HUES64 (cell line): ENCODE measurements around the gene POU2AF1. TPM values are rescaled to one million over a fixed set of nuclear protein-coding genes. Genes with fewer than 3 reads are reported as not detected.

ENCODE experiments used
- H3K27ac ChIP-seq: 2 replicates; pipeline ENCODE4 v1.7.0; 2013; ENCODE audit warnings: low read depth, low read length, inconsistent platforms
- H3K27me3 ChIP-seq: 2 replicates; pipeline ENCODE4 v1.6.1; 2013; ENCODE audit warnings: mild to moderate bottlenecking, low read length; ENCODE audit not compliant: insufficient read depth
- H3K36me3 ChIP-seq: 2 replicates; pipeline ENCODE4 v1.6.1; 2013; ENCODE audit warnings: mild to moderate bottlenecking, low read length; ENCODE audit not compliant: insufficient read depth
- H3K4me1 ChIP-seq: 2 replicates; pipeline ENCODE4 v1.6.1; 2013; ENCODE audit warnings: mild to moderate bottlenecking, low read length, moderate library complexity; ENCODE audit not compliant: insufficient read depth
- H3K4me3 ChIP-seq: 2 replicates; pipeline ENCODE4 v1.5.1; 2013; ENCODE audit warnings: mild to moderate bottlenecking, low read length, moderate library complexity
- H3K9ac ChIP-seq: 2 replicates; pipeline ENCODE4 v1.6.1; 2013; ENCODE audit warnings: mild to moderate bottlenecking, low read depth, low read length
- H3K9me3 ChIP-seq: 2 replicates; pipeline ENCODE4 v1.6.1; 2013; ENCODE audit warnings: low read depth, low read length; ENCODE audit not compliant: insufficient read depth
- WGBS: fragments of 150-250, 120-280 bp; methylation state at CpG from one replicate; pipeline ENCODE4 v1.1.7; 2013; ENCODE audit warnings: missing lambda C conversion rate; 5-methylcytosine and 5-hydroxymethylcytosine counted together
- polyA plus RNA-seq, 2 experiments: library from polyadenylated mRNA; stranded (reverse); fragments of 50-300 nt; gene quantifications; one replicate each; pipeline ENCODE4 v1.2.3, GENCODE V29; 2013

Gene POU2AF1, protein sequence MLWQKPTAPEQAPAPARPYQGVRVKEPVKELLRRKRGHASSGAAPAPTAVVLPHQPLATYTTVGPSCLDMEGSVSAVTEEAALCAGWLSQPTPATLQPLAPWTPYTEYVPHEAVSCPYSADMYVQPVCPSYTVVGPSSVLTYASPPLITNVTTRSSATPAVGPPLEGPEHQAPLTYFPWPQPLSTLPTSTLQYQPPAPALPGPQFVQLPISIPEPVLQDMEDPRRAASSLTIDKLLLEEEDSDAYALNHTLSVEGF
- polyA plus RNA-seq (2013, experiment 1 of 2) = not detected
- not detected for polyA plus RNA-seq (2013, experiment 2 of 2)

- H3K36me3 ChIP-seq = no peaks in the 10 kb centered on the region
- H3K27ac ChIP-seq = no peak within 1 kb of the TSS
- H3K9me3 ChIP-seq = no peaks in the 10 kb centered on the region
- no peaks in the 10 kb centered on the region for H3K27me3 ChIP-seq
- no peak within 1 kb of the TSS for H3K4me3 ChIP-seq
- H3K9ac ChIP-seq = no peak within 1 kb of the TSS
- no peaks in the 10 kb centered on the region for H3K4me1 ChIP-seq
- WGBS = 94% methylated on average over 33 of the region's 33 CpGs
These were observed at the start of gene POU2AF1 for GRCh38 chr11:111378861-111379601. TSS of gene POU2AF1 (minus strand) at chr11:111379275. CDS start at chr11:111379177, 98 bp downstream.

- no peaks in the 10 kb centered on the region for H3K36me3 ChIP-seq
- no peaks in the 10 kb centered on the region for H3K9me3 ChIP-seq
- H3K27me3 ChIP-seq = no peaks in the 10 kb centered on the region
- H3K9ac ChIP-seq = no peak overlapping the region
- no peak overlapping the region for H3K4me3 ChIP-seq
- peaks cover 14% of the 10 kb centered on the region; the same call in 1 of the 2 replicates for H3K4me1 ChIP-seq
- WGBS = 91% methylated on average over 5 of the region's 5 CpGs
- no peak overlapping the region for H3K27ac ChIP-seq
These were observed 49.2 kb upstream of the POU2AF1 start for GRCh38 chr11:111428113-111428876.

DNA sequence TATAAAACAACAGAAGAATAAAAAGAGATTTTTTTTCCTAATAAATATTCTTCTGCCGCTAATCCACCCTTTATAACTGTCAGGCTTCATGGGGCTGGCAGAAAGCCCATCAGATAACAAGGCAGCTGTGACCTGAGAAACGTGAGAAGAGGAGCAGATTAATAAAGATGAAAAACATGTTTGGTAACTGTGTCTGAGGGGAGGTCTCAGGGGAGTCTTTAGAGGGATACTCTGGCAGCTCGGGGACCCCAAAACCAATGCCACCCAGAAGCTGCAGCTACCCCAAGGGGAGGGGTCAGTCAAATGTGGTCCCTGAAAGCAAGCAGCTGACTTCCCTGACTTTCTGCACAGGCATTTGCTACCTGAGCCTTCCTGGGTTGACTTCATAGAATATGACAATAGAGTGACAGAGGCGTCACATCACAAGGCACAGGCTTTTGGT lies 48.4 kb upstream of the POU2AF1 start:
- H3K9ac ChIP-seq = no peak overlapping the region
- H3K4me1 ChIP-seq = peaks cover 14% of the 10 kb centered on the region; the same call in 1 of the 2 replicates
- no peak overlapping the region for H3K4me3 ChIP-seq
- no peaks in the 10 kb centered on the region for H3K36me3 ChIP-seq
- H3K27ac ChIP-seq = no peak overlapping the region
- no peaks in the 10 kb centered on the region for H3K9me3 ChIP-seq
- no peaks in the 10 kb centered on the region for H3K27me3 ChIP-seq
- WGBS = 84% methylated on average over 4 of the region's 4 CpGs

DNA sequence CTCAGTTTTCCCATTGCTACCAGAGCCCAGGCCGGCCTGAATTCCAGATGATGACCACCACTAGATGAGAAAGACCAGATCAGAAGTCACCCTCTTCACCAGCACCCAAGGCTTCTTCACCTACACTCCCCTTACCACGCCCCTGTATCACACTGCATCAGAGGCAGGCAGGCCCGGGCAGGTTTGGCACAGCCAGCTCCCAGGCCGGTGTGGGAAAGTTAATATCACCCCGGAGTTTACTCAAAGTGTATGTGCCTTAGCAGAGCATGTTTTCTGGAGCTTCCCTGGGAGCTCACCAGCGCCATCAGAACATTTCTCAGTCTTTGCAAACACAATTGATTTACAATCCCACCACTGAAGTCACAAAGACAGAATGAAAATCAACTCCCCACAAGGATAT lies 47.5 kb upstream of the POU2AF1 start:
- no peak overlapping the region for H3K9ac ChIP-seq
- no peaks in the 10 kb centered on the region for H3K36me3 ChIP-seq
- H3K4me3 ChIP-seq = no peak overlapping the region
- peaks cover 14% of the 10 kb centered on the region; the same call in 1 of the 2 replicates for H3K4me1 ChIP-seq
- no peaks in the 10 kb centered on the region for H3K27me3 ChIP-seq
- WGBS = 93% methylated on average over 6 of the region's 6 CpGs
- no peaks in the 10 kb centered on the region for H3K9me3 ChIP-seq
- H3K27ac ChIP-seq = no peak overlapping the region

- no peaks in the 10 kb centered on the region for H3K36me3 ChIP-seq
- no peak overlapping the region for H3K4me3 ChIP-seq
- no peaks in the 10 kb centered on the region for H3K27me3 ChIP-seq
- no peak overlapping the region for H3K9ac ChIP-seq
- no peak overlapping the region for H3K27ac ChIP-seq
- H3K4me1 ChIP-seq = no peaks in the 10 kb centered on the region
- H3K9me3 ChIP-seq = no peaks in the 10 kb centered on the region
- 91% methylated on average over 1 of the region's 1 CpG for WGBS
These were observed 44.2 kb upstream of the POU2AF1 start for GRCh38 chr11:111423250-111423615.

DNA sequence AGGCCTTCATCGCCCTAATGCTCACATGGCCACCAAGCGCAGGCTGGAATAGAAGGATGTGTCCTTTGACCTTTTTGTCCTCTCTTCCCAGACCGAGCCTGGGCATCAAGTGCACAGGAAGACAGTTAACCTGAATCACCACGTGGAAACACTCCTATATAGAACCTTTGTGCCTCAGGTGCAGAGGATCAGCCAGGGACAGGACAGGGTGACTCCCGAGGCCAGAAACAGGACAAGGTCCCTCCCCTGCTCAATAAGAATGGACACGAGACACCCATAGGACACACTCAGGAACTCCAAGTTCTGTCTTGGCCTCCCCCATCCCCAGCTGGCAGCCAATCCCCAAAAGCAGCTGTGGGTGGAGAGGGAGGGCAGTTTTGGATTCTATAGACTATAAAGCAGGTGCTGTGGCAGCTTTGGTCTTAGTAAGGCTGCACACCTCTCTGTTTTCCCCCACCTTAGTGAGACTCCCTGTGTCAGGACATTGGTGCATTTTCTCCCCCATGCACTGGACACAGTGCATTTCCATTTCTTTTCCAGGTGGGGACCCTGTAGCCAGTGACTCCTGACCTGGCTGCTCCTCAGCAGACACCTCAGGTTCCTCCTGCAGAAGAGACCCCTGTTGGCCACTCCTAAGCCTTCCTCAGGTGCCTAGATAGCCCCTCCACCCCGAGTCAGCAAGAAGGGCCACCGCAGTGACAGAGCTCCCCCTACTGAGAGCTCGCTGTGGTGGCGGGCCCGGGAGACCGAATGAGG lies 43.6 kb upstream of the POU2AF1 start:
- Histone ChIP-seq H3K27me3 (no peaks in the 10 kb centered on the region), H3K4me1 (no peaks in the 10 kb centered on the region), H3K36me3 (no peaks in the 10 kb centered on the region), H3K27ac (no peak overlapping the region), H3K9ac (no peak overlapping the region), H3K4me3 (no peak overlapping the region), H3K9me3 (no peaks in the 10 kb centered on the region)
- WGBS = 42% methylated on average over 12 of the region's 12 CpGs

DNA sequence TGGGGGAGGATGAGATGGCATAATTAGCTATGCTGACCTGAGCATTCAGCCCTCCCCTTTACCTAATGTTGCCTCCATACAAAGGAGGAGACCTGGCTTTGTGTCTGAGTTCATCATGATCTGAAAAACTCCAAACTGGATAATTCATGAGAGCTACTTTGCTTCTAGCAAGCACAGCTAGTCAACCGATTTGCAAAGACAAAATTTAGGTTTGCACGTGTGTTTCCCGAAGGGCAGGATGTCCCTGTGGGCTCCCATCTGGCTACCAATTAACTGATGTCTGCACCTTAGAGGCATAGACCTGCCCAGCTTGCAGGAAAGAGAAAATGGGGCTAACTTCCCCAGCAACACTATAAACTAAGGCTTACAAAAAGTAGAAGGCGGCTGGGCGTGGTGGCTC lies 42.2 kb upstream of the POU2AF1 start:
- Histone ChIP-seq H3K36me3 (no peaks in the 10 kb centered on the region), H3K27me3 (no peaks in the 10 kb centered on the region), H3K4me1 (no peaks in the 10 kb centered on the region), H3K9ac (no peak overlapping the region), H3K4me3 (no peak overlapping the region), H3K9me3 (no peaks in the 10 kb centered on the region), H3K27ac (no peak overlapping the region)
- 94% methylated on average over 5 of the region's 5 CpGs for WGBS

- no peaks in the 10 kb centered on the region for H3K4me1 ChIP-seq
- H3K9me3 ChIP-seq = no peaks in the 10 kb centered on the region
- 74% methylated on average over 5 of the region's 5 CpGs for WGBS
- H3K27me3 ChIP-seq = no peaks in the 10 kb centered on the region
- H3K36me3 ChIP-seq = no peaks in the 10 kb centered on the region
- H3K9ac ChIP-seq = no peak overlapping the region
- no peak overlapping the region for H3K4me3 ChIP-seq
- no peak overlapping the region for H3K27ac ChIP-seq
These were observed 40.7 kb upstream of the POU2AF1 start for GRCh38 chr11:111419641-111420327.

DNA sequence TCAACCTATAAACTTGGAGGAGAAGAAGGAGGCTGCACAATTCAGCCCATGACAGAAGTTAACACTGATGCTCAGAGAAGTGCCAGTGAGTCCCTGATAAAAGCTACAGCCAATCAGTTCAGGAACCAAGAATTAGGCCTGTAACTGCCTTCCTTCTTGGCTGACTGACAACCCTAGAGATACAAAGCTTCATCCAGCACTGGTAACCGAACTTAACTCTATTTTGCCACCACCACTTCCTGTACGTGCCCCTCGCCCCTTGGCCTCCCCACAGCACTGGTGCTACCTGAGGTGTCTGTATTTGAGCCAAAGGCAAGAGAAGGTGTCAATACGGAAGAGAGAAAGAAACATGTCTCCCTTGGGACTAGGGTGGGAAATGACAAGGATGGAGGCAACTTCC lies 40.1 kb upstream of the POU2AF1 start:
- no peaks in the 10 kb centered on the region for H3K36me3 ChIP-seq
- H3K27ac ChIP-seq = no peak overlapping the region
- H3K4me3 ChIP-seq = no peak overlapping the region
- WGBS = 84% methylated on average over 4 of the region's 4 CpGs
- no peaks in the 10 kb centered on the region for H3K27me3 ChIP-seq
- H3K9me3 ChIP-seq = no peaks in the 10 kb centered on the region
- H3K9ac ChIP-seq = no peak overlapping the region
- no peaks in the 10 kb centered on the region for H3K4me1 ChIP-seq

GRCh38 chr11:111418436-111418787 lies 39.3 kb upstream of the POU2AF1 start:
- Histone ChIP-seq H3K4me1 (no peaks in the 10 kb centered on the region), H3K36me3 (no peaks in the 10 kb centered on the region), H3K27me3 (no peaks in the 10 kb centered on the region), H3K9me3 (no peaks in the 10 kb centered on the region), H3K4me3 (no peak overlapping the region), H3K9ac (no peak overlapping the region), H3K27ac (no peak overlapping the region)
- 54% methylated on average over 5 of the region's 5 CpGs for WGBS
